Measurements from ENCODE around the gene LMO4.

GRCh38 chr1:87394513-87394912, 65.8 kb downstream of the LMO4 start:
- TF ChIP-seq POLR2A (IDR thresholded peaks at IDR 0.05) = no peak
- TF ChIP-seq CTCF (IDR thresholded peaks at IDR 0.05) = no peak

Data from vagina (tissue), 2 donors.